Fibroblast of lung (primary cell): ENCODE data around the gene CACNA1A.

Source experiments
- CTCF ChIP-seq, 2 donors: IDR thresholded peaks in 1 of 2; conservative IDR thresholded peaks in 1 of 2; 1 replicate in 1 of 2; 2 replicates in 1 of 2; pipeline ENCODE4 v1.5.1; 2011 to 2012; ENCODE audit warnings: low read length in 2 of 2, control low read depth in 1 of 2, inconsistent platforms in 1 of 2, low read depth in 1 of 2, mild to moderate bottlenecking in 1 of 2
- EZH2 ChIP-seq: IDR thresholded peaks from 2 replicates; pipeline ENCODE4 v1.5.1; 2012; ENCODE audit warnings: low read length, control low read depth, mild to moderate bottlenecking; ENCODE audit errors: missing control alignments

GRCh38 chr19:13447978-13448377, 58.3 kb downstream of the CACNA1A start:
- TF ChIP-seq CTCF (conservative IDR thresholded peaks at IDR 0.05 in 1 of 2, IDR thresholded peaks at IDR 0.05 in 1 of 2; ENCODE audit: low read depth in 1 of 2, low read length in 2 of 2), result no peak
- TF ChIP-seq EZH2, result no peak
